Measurements from ENCODE around the gene ACAA2.

GRCh38 chr18:49844903-49845302, 31.6 kb upstream of the ACAA2 start:
- TF ChIP-seq CTCF (IDR thresholded peaks at IDR 0.05): no peak
- TF ChIP-seq POLR2A (IDR thresholded peaks at IDR 0.05): no peak

Measured in transverse colon (tissue), 3 donors.